GM12873 (cell line): Measurements from ENCODE around the gene NFAM1.

ENCODE experiments used
- CTCF ChIP-seq: IDR thresholded peaks from 2 replicates; pipeline ENCODE4 v1.5.1; 2012; ENCODE audit warnings: low read depth, mild to moderate bottlenecking, moderate library complexity, low read length, control low read depth; ENCODE audit not compliant: insufficient read depth; ENCODE audit errors: missing control alignments

Gene NFAM1

DNA sequence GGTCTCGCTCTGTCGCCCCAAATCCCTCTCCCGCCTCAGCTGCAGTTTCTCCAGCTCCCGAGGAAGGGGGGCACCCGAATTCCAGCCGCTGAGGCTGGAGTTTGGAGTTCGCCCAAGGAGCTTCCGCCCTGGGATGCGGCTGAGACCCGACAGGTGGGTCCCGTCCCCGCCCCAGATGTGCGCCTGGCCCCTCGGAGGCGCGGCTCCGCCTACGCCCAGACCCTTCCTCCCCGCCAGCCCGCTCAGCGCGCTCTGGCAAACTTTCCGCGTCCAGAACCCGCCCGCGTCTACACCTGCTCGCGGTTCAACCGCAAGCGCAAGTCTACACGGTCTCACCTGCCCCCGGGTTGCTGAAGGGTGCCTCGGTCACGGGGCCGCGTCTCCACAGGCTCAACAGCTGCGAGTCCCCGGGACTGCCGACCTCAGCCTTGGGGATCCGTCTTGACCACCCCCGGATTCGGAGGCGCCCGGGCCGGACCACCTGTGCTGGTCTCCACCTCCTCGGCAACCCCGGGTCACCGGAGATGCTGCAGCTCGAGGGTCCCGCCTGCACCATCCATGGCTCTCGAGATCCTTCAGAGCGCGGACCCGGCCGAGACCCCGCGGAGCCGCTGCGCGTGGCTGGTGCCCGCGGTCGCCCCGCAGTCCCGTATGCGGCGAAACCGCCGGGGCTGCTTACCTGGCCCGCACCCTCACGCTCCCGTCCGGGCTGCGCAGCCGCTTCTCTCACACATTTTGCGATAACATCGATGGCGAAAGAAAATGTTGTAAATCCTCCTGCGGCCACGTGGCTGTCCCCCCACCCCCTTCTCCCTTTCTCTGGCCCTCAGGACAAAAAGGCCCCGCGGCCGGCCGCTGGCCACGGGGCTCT is 63.6 kb downstream of the NFAM1 start:
- no peak for TF ChIP-seq CTCF

DNA sequence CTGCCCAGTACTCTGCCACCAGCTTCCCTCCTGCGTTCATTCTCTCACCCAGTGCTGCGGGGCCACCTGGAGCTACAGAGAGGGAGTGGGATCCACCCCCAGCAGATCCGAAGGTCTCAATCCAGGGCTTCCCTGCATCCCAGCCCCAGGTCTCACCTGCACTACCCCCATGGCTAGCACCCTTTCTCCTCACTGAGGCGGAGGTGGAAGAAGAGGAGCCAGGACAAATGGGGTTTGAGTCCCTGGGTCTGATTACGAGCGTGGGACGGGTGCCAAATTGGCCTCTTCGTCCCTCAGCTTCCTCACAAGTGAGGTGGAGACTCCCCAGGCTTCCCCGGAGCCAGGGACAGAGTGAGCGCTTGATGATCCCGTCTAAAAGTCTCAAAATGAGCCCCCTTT is 64.2 kb downstream of the NFAM1 start:
- TF ChIP-seq CTCF, result no peak

DNA sequence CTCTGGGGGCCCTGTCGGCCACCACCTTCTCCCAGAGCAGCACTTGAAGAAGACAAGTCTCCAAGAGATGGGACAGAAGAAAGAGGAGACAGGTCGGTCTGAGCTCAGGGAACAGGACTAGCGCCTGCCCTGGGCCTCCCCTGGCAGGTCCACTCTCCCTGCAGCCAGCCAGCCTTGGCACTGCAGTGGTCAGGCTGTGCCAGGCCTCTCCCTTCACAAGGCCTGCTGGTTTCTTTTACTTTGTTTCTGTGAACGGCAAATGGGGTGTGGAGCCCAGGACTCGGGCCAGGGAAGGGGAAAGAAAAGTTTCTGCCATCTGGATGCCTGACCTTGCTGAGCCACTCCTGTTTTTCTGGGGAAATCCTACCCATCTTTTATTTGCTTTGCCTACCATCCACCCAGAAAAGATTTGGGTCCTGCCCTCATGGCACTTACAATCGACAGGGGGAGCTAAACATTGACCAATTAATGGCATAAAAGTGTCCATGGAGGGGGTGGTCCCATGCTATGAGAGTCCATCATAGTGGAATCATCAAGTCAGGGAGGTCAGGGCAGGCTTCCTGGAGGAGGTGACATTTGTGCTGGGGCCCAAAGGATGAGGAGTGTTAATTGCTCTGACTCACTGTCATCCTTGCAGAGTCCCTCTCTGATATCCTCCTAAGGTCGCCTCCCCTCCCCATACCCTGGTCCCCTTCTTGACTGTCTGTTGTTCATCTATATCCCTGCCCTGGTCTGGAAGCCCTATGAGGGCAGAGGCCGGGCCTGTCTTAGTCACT is 65.2 kb downstream of the NFAM1 start:
- no peak for TF ChIP-seq CTCF

- TF ChIP-seq CTCF, result no peak
Measured at GRCh38 chr22:42365942-42366695, 66.1 kb downstream of the NFAM1 start.

DNA sequence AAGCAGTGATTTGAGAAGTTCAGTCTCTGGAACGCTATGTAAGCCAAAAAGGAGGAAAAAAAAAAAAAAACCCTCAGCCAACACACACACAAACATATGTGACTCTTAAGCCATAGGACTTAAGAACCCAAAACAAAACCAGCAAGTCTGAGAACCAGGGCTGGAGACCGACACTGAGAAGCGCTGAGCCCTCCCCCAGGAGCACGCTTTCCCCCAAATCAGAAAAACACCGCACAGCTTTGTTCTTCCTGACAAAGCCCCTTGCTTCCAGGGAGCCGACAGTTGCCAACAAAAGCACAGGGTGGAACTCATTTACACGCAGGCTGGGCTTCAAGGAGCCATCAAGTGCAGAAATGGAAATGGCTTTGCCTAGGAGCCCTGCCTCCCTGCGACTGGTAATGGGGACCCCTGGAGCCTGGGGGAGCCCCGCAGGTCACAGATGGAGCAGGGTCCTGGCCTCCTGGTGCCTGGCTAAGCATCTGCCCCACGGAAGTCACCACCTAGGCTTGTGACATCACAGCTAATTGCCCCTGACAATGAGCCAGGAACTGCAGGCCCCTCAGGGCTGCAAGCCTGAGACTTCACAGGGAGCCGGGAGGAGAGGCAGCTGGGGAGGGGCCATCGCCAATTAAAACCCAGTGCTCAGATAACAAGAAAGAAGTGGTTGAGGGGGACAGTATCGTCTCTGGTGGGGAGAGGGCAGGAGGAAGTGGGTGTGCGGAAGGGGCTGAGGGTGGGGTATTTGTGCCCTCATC is 66.9 kb downstream of the NFAM1 start:
- TF ChIP-seq CTCF, result no peak

DNA sequence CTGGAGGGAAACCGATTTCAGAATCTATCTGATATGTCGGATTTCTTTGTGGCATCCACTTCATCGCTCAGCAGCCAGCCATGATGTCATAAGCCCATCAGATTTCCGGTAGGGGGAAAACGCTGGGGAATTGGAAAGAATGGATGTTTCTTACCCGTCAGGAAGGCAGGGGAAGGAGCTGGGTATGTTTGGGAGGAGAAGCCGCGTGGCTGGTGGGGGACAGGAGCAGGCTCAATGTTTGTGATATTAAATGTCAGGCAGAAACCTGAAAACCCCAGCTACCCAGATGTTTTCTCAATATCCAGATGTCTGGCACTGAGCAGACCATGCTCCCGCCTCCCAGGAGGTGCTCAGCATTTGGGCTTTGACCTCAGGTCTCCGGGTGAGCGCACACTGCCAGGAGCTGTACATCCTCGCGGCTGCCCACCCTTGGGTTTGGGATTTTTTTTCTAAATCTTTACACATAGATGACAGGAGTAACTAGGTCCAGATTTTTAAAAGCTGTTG is 67.5 kb downstream of the NFAM1 start:
- TF ChIP-seq CTCF, result no peak

GRCh38 chr22:42363892-42364291 is 68.3 kb downstream of the NFAM1 start:
- TF ChIP-seq CTCF, result no peak
